Body of pancreas (tissue), 4 donors: ENCODE results near the gene C1QTNF1.

Source experiments
- POLR2A ChIP-seq, 3 donors: fragments of 450-650 bp; IDR thresholded peaks; one replicate each; pipeline ENCODE4 v1.6.1; 2016; ENCODE audit warnings: antibody characterized with exemption in 3 of 3, mild to moderate bottlenecking in 2 of 3
- TF ChIP-seq, protein P1 (sequence below), 7 experiments: fragments of 450-650 bp in 4 of 7; fragments of 200-600 bp in 3 of 7; sonication (generic) in 3 of 7; IDR thresholded peaks; one replicate each; pipeline ENCODE4 v1.5.1; 2016 to 2019; ENCODE audit warnings: antibody characterized with exemption in 7 of 7

DNA sequence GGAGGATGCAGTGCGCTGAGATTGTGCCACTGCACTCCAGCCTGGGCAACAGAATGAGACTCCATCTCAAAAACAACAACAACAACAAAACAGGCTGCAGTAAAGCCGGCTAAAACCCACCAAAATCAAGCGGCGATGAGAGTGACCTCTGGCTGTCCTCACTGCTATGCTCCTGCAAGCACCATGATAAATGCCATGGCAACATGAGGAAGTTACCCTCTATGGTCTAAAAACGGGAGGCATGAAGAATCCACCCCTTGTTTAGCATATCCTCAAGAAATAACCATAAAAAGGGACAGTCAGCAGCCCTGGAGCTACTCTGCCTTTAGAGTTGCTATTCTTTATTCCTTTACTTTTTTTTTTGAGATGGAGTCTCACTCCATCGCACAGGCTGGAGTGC, 35.8 kb upstream of the C1QTNF1 start:
- TF ChIP-seq, protein P1, sequence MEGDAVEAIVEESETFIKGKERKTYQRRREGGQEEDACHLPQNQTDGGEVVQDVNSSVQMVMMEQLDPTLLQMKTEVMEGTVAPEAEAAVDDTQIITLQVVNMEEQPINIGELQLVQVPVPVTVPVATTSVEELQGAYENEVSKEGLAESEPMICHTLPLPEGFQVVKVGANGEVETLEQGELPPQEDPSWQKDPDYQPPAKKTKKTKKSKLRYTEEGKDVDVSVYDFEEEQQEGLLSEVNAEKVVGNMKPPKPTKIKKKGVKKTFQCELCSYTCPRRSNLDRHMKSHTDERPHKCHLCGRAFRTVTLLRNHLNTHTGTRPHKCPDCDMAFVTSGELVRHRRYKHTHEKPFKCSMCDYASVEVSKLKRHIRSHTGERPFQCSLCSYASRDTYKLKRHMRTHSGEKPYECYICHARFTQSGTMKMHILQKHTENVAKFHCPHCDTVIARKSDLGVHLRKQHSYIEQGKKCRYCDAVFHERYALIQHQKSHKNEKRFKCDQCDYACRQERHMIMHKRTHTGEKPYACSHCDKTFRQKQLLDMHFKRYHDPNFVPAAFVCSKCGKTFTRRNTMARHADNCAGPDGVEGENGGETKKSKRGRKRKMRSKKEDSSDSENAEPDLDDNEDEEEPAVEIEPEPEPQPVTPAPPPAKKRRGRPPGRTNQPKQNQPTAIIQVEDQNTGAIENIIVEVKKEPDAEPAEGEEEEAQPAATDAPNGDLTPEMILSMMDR (IDR thresholded peaks at IDR 0.05), result no peak
- TF ChIP-seq POLR2A (IDR thresholded peaks at IDR 0.05), result no peak
